GM10266 (cell line): ENCODE results near the gene MRPL41.
"Not testable (repeated sequence)": the region's sequence is repeated elsewhere in the genome, so short reads cannot be mapped to it uniquely, and the experiment has no call there.

ENCODE experiments used
- DNase-seq: peaks from one replicate; pipeline ENCODE4 v3.0.0; 2012; ENCODE audit errors: extremely low spot score
- CTCF ChIP-seq: IDR thresholded peaks from 2 replicates; pipeline ENCODE4 v1.5.1; 2012; ENCODE audit warnings: mild to moderate bottlenecking, low read depth; ENCODE audit not compliant: control insufficient read depth, insufficient read depth; ENCODE audit errors: missing control alignments

The MRPL41 gene

DNA sequence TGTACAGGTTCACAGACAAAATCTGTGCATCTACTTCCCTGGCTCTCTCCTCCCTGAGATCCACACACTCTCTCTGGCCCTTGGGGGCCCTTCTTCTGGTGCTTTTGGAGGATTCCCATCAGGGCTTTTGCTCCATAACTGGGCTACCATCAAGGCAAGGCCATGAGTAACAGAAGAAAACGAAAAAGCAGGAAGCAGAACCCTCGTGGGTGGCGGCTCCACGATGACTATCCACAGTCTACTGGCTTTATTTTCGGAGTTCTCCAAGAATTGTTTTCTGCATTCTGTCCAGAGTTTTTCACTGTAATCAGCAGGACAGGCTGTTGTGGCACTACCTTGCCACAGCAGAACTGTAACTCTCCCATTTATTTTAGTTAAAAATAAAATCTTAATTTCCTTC is 21.3 kb upstream of the MRPL41 start:
- no peak for DNase-seq
- no peak for TF ChIP-seq CTCF

DNA sequence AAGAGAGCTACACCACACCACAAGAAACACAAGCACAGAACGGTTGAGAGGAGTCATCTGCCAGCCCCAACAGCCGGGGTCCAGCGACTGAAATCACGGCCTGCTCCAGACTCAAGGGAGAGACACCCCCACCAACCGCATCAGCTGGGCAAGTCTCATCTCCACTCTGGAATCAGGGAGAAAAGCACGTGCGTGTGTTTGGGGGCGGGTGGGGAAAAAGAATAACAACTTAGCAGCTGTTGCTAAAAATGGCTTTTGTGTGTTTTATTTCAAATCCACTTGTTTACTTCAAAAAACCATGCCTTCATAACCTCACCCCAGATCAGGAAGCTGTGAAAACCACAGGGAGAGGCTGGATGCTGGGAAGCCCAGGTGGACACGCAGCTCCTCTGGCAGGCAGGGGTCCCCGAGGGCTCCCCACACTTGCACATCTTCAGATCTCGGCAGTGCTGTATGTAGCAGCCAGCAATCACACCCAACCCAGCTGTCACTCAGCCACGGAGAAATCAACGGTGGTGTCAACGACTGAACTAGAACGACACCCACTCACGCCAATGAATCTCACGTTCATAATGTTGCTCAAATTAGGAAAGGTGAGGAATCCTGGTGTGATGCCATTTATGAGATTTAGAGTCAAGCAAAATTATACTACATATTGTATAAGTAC is 20.4 kb upstream of the MRPL41 start:
- TF ChIP-seq CTCF: no peak

DNA sequence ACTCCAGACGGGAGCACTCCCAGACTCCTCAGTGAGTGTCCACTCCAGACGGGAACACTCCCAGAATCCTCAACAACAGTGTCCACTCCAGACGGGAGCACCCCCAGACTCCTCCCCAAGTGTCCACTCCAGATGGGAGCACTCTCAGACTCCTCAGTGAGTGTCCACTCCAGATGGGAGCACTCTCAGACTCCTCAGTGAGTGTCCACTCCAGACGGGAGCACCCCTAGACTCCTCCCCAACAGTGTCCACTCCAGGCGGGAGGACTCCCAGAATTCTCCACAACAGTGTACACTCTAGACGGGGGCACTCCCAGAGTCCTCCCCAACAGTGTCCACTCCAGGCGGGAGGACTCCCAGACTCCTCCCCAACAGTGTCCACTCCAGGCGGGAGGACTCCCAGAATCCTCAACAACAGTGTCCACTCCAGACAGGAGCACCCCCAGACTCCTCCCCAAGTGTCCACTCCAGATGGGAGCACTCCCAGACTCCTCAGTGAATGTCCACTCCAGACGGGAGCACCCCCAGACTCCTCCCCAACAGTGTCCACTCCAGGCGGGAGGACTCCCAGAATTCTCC is 18.7 kb upstream of the MRPL41 start:
- DNase-seq: not testable (repeated sequence)

More for the DNA sequence above, 20.4 kb upstream of the MRPL41 start:
- no peak for DNase-seq

DNA sequence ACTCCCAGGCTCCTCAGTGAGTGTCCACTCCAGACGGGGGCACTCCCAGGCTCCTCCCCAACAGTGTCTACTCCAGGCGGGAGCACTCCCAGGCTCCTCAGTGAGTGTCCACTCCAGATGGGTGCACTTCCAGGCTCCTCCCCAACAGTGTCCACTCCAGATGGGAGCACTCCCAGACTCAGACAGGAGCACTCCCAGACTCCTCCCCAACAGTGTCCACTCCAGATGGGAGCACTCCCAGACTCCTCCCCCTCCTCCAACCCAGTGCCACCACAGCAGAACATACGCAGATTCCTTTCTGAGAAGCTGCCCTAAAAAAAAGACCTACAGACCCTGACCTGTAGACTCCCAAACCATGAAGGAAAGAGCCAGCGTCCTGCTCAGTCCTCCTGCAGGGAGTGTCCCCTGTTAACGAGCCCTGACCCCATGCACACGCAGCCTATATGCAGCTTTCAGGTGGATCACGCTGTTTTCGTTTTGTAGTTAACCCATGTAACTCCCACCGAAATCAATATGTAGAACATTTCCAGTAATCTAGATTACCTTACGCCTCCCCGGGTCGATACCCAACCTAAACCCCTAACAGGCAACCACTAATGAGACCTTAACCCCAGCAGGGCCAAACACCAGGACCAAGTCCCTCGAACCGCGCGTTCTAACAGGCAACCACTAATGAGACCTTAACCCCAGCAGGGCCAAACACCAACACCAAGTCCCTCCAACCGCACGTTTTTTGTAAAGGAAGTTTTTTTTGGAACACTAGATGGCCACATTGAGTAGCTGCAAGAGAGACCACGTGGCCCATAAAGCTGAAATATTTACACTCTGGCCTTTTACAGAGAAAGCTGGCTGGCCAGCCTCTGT is 17.2 kb upstream of the MRPL41 start:
- peak; percentile 71 for DNase-seq

GRCh38 chr9:137535120-137535428 is 16.6 kb upstream of the MRPL41 start:
- TF ChIP-seq CTCF: no peak
- no peak for DNase-seq

More for the DNA sequence above, 17.2 kb upstream of the MRPL41 start:
- TF ChIP-seq CTCF: peak; percentile 61

DNA sequence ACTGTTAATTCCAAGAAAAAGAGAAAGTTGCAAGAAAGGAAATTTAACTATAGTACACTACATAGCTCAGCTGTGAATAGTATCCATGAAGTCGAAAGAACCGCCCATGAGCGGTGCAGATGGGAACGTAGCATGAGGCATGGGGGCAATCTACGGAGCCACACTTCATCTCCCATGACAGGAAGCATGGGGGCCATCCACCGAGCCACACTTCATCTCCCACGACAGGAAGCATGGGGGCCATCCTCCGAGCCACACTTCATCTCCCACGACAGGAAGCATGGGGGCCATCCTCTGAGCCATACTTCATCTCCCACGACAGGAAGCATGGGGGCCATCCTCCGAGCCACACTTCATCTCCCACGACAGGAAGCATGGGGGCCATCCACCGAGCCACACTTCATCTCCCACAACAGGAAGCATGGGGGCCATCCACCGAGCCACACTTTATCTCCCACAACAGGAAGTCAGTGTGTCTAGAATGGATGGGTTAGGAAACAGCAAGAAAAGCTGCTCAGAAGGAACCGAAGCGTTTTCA is 15.0 kb upstream of the MRPL41 start:
- DNase-seq: not testable (repeated sequence)

GRCh38 chr9:137538058-137538457 is 13.6 kb upstream of the MRPL41 start:
- TF ChIP-seq CTCF: no peak
- DNase-seq: no peak

DNA sequence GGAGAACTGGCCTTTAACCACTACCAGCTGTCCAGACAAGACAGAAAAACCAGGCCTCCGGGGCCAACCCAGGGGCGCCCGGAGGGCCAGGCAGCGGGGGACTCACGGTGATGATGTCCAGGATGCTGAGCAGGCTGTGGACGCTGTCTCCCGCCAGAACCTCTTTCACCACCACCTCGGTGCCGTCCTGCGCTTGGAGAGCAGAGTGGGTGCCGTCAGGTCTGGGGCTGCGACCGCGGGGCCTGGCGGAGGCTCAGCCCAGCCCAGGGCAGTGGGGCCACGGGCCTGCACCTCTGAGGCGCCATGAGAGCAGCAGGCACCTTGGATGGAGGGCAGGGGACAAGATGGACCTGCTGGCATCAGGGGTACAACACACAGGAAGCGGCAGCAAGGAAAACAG is 11.1 kb upstream of the MRPL41 start:
- no peak for TF ChIP-seq CTCF
- DNase-seq: no peak
